Central memory CD4-positive, alpha-beta T cell (primary cell): ENCODE results near the gene IRF6.
A peak's percentile ranks its signal among the peaks of the same experiment; 100 is the strongest.

ENCODE experiments used
- DNase-seq: peaks from one replicate; pipeline ENCODE4 v3.0.0; 2022
- total RNA-seq, 3 experiments: gene quantifications; one replicate each; lab custom pipeline; 2026; lab: John Stamatoyannopoulos, UW

The IRF6 gene
- total RNA-seq: 0.07 to 0.44 (median 0.39) reads per million in 3 experiments

GRCh38 chr1:209805875-209806760 is at the start of gene IRF6:
TSS of gene IRF6 (minus strand) at chr1:209806142. CDS start at chr1:209801413, 4,729 bp downstream.
- DNase-seq: peak; percentile 51

DNA sequence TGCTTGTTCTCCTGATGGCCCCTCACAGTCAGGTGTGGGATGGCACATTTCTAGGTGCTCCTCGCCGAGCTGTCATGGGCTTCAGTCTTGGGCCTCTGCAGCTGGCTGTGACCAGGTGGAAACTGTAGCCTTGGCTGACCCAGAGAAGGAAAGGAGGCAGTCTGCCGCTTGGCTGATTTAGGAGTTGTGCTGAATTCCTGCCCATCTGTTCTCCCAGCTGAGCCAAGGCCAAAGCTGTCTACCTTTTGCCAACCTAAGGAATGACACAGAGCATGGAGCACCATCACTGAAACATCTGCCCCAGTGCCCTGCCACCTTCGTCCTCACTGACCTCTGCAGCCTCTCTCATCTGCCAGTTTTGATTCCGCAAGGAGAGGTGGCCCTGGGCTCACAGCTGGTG is 49.7 kb upstream of the IRF6 start:
- DNase-seq: no peak

DNA sequence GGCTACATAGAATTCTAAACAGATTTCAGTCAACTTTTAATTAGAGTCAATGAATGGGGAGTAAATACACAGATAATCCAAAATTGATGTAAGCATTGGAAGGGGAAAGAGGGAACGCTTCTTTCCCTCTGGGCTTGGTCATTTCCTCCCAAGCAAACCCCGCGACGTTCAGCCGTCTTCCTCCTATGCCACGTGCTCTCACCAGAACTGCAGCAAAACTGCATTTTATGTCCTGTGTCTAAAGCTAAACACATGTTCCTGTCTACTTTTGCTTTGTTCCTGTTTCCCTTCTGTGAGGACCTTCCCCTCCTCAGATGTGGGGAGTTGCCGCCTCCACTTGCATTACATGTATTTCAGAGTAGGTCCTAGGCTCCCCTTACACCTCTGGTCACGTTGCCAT is 49.1 kb upstream of the IRF6 start:
- no peak for DNase-seq

GRCh38 chr1:209854196-209854595 is 48.3 kb upstream of the IRF6 start:
- no peak for DNase-seq

DNA sequence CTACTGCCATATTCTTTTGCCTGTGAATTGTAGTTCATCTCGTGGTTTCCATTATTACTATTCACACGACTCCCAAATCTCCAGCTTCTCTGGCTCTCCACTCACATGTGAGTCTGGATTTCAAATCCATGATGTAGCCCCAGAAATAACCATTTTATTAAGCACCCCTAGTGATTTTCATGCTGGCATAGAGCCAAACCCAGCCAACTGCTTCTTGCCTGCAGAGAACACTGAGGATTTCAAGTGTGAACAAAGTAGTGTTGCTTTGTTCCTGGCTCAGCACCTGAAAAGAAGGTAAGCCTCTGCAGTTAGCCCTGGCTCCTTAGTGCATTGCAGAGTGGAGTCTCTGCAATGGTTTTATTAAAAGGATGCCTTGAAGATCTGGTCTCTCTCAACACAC is 47.7 kb upstream of the IRF6 start:
- no peak for DNase-seq

- no peak for DNase-seq
These were observed 44.5 kb upstream of the IRF6 start for GRCh38 chr1:209850342-209850979.

DNA sequence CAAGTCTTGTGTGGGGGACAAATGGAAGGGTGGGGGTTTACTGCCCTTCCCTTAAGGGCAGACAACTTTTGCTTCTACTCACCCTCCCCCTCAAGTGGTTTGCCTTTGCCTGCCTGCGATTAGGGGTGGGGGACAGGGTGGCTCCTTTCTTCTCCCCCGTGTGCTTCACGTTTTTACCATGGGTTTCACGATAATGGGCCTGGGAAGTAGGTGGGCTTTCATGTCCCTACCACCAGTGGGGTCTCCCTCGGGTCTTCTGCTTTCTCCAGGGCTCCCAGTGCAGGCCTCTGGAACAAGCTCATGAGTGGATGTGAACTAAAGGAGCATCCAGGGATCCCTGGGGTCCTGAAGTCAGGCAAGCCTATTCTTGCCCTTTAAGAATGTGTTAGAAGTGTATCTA is 43.4 kb upstream of the IRF6 start:
- no peak for DNase-seq

DNA sequence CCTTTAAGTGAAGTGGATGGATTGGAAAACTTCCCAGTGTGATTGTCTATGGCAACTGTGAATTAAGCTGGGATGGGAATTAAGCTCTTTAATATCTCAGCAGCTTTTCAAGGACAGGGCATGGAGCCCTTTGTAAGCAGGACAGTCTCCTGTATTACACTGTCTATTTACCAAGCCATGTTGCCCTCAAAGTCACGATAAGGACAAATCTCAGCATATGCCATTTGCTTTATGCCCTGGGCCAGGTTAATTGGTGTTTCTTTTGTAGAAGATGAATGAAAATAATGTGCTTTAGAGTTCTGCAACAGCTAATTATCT is 39.4 kb upstream of the IRF6 start:
- DNase-seq: no peak

- DNase-seq: no peak
These were observed 38.9 kb upstream of the IRF6 start for GRCh38 chr1:209844695-209845407.

- DNase-seq: no peak
These were observed 34.7 kb upstream of the IRF6 start for GRCh38 chr1:209840611-209841010.

GRCh38 chr1:209839875-209840546 is 34.1 kb upstream of the IRF6 start:
- DNase-seq: no peak

DNA sequence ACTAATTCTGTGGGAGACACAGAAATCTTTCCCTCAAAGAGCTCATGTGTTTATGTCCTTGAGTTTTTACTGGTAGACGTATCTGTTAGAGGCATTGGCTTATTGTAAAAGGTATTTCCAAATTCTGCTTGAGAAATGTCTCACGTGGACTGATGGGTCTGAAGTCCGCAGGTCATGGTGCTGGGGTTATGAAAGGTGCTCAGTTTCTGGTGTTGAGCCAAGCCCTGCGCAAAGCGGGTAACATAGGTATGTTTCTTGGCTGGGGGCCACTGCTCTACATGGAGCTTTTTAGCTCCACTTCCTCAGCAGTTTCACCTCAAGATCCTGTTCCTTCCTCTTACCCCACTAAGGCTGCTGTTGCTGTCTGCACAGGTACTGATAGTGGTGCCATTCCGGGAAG is 32.6 kb upstream of the IRF6 start:
- no peak for DNase-seq

- DNase-seq: no peak
These were observed 31.7 kb upstream of the IRF6 start for GRCh38 chr1:209837671-209838070.

DNA sequence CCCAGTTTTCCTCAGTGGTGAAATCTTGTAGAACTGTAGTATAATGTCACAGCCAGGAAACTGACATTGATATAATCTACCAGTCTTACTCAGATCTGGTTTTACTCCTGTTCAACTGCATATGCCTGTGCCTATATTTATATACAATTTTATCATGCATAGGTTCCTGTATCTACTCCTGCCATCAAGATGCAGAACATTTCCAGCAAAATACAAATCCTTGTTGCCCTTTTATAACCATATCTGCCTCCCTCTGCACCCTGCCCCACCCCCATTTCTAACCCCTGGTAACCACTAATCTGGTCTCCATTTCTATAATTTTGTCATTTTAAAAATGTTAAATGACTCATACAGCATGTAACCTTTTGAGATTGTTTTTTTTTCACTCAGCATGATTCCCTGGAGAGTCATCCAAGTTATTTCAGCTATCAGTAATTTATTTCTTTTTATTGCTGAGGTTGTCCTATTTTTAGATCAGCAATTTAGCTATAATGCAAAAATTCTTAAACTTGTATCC is 29.9 kb upstream of the IRF6 start:
- DNase-seq: no peak

DNA sequence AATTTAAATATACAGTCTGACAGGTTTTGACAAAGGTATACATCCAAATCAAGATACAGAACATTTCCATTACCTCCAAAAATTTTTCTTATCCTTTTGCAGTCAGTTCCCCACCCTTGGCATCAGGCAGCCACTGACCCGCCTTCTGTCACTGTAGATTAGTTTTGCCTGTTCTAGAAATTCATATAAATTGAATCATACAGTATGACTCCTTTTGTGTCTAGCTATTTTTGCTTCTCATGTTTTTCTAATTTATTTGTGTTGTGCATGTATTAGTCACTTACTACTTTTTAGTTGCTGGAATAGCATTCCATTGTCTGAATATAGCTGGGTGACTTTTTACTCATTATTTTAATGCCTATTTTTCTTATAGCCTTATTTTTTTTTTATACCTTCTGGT is 25.7 kb upstream of the IRF6 start:
- DNase-seq: no peak

DNA sequence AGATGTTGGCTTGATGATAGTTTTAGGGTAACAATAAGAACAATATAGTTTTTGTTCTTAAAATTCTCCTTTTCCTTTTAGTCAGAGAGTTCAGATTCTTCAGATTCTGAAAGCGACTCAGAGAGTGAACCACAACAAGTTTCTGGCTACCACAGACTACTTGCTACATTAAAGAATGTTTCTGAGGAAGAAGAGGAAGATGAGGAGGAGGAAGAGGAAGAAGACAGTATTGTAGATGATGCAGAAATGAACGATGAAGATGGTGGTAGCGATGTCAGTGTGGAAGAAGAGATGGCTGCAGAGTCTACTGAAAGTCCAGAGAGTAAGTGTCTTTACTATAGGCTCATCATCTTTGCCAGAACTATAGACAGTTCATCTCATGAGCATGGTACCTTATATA is 24.8 kb upstream of the IRF6 start:
- DNase-seq: no peak

DNA sequence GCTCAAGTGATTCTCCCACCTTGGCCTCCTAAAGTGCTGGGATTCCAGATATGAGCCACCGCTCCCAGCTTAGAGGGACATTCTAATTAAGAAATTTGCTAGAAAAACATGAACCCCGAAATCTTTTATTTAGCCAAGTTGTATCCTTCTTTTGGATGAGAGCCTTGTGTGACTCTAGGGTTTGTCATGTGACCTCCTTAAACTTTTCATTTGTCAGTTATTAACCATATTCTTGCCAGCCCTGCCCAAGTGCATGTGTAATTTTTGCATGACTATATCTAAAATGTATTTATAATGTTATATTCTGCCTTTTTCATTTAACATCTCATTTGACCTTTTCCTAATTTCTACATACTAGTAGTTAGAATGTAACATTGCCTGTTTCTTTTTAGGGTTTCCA is 23.8 kb upstream of the IRF6 start:
- DNase-seq: no peak

DNA sequence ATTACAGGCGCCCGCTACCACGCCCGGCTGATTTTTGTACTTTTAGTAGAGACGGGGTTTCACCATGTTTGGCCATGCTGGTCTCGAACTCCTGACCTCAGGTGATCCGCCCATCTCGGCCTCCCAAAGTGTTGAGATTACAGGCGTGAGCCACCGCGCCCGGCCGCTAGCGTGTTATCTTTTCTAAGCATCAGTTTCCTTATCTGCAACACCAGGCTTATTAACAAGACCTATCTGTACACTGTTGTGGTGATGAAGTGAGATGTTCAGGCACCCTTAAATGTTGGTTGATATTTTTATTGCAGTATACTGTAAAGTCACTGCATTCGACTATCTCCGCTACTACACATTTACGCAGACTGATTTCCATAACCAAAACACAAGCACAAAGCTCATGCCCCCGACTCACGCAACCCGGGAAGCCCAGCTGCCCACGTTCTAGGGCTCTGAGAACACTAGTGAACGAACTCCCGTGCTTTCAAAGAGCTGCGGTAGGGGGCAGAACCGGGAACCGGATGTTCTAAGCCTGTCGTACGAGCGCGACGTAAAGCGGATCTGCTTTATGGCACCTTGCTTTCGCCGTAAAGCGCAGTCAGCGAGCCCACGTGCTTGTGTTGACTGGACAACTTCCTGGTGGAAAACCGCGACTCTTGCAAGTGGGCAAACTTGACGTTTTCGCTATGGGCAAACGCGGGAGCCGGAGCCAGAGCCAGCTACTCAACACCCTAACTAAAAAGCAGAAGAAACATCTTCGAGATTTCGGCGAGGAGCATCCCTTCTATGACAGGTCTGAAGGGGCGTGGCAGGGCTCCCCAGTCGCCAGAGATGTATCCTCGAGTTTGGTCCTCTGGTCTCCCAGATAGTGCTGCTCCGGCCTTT is 21.7 kb upstream of the IRF6 start, which contains the start of gene UTP25:
Gene UTP25, plus strand, starts transcription at position 589 of the 879 bp plus-strand sequence. Its CDS starts 92 bp downstream, at position 681.
- peak; percentile 92 for DNase-seq

DNA sequence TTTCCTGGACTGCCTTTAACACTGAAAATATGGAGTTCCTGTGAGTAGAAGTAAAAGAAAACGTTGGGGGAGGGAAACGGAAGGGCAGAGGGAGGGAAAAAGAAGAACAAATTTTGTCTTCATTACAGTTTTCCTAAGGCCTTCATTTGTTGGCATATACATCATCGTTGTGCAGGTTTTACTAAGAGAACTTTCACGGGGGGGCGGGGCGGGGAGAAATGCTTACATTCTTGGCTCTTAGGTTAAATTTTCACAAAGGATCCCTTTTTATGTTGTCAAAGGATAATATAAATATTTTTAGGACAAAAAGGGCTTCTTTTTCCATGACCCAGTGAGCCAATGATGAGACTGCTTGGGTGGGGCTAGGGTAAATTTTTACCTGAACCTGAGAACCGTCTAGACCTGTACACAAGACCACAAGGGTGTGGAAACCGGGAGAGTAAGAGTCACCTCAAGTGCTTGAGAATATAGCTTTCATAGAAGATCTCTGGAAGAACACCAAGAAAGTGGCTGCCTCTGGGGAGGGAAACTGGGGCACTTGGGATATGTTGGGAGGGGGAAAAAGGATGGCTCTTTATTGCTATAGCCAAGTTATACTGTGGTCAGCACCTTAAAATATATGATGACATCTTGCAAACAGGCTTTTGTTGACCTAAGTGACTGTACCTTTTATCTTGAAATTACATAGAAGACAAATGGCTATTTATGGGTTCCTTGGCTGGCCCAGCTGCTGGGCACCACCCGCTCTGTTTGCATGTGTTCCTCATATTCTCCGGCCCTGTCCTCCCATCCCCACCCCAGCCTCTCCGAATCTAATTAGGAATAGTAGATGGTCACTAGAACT is 19.9 kb upstream of the IRF6 start:
- DNase-seq: no peak

GRCh38 chr1:209823143-209824041 is 17.4 kb upstream of the IRF6 start:
- DNase-seq: peak; percentile 48
